Left ventricle myocardium inferior (tissue), 1 donor: ENCODE measurements around the gene NSF. TPM values are rescaled to one million over a fixed set of nuclear protein-coding genes. Genes with fewer than 3 reads are reported as not detected.
"Not testable (repeated sequence)": the region's sequence is repeated elsewhere in the genome, so short reads cannot be mapped to it uniquely, and the experiment has no call there.

Experiments used
- DNase-seq: peaks from one replicate; pipeline ENCODE4 v3.0.0-alpha.2; 2020
- H3K27ac ChIP-seq: fragments of 200-600 bp; replicated peaks from 2 replicates; pipeline ENCODE4 v1.8.0; 2021
- H3K27me3 ChIP-seq: fragments of 200-600 bp; 2 replicates; pipeline ENCODE4 v1.8.0; 2021; ENCODE audit warnings: low read depth
- H3K36me3 ChIP-seq: fragments of 200-600 bp; 2 replicates; pipeline ENCODE4 v1.8.0; 2021
- H3K4me1 ChIP-seq: fragments of 200-600 bp; 2 replicates; pipeline ENCODE4 v1.8.0; 2021
- H3K4me3 ChIP-seq: fragments of 200-600 bp; 2 replicates; pipeline ENCODE4 v1.8.0; 2021; ENCODE audit warnings: mild to moderate bottlenecking, moderate library complexity
- H3K9me3 ChIP-seq: fragments of 200-600 bp; replicated peaks from 2 replicates; pipeline ENCODE4 v1.8.0; 2021
- intact Hi-C: fragments of 100-400 bp; cut with micrococcal nuclease; formaldehyde crosslinking; loops from one replicate; pipeline ENCODE4 v1.11.0; 2022
- total RNA-seq: library from RNA; stranded (reverse); fragmentation: NEBNext Ultra II Directional; extraction: Animal tissue kit (Norgen Biotek cat#: 25700); gene quantifications from one replicate; pipeline ENCODE4 v1.2.1, GENCODE V29; 2021
- TF ChIP-seq, protein P1 (sequence below): fragments of 200-600 bp; IDR thresholded peaks from 2 replicates; pipeline ENCODE4 v1.8.0; 2021; ENCODE audit warnings: antibody characterized with exemption, mild to moderate bottlenecking, borderline replicate concordance
- donor health status: DM: no; HTN: yes; CAD: no; lungs with severe emphysema.

The NSF gene
- total RNA-seq, 1 donor from 2014 or later = 29.0 TPM

DNA sequence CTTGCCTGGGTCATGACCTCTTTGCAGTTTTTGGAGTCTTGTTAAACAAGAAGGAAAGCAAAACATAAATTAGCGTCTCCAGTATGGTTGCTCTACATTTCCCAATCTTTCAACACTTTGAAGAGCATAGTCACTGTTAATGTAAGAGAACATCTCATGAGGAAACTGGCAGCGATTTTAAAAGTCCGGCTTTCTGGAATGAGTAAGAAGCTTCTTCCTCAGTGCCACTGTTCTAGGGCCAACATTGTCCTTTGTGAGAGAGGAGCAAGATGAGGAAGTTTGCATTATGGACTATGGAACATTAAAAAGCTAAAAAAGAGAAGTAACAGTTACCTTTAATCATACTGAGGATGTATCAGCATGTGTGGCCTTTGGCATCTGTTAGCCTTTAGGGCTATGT lies 154.9 kb downstream of the NSF start:
- H3K27me3 ChIP-seq = no peaks in the 10 kb centered on the region

DNA sequence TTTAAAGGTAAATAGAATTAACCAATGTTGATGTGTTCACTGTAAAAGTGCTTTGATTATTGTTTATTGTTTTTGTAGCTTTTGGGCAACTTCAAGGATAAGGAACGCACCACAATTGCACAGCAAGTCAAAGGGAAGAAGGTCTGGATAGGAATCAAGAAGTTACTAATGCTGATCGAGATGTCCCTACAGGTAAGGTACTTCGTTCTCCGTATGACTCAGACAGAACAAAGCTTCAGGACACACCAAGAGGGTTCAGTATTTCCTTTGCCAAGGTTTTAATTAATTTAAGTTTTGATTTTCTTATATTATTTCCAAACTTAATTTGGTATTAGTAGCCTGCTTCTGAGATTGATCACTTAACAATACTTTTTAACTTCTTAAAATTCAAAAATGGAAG lies 161.0 kb downstream of the NSF start:
- Histone ChIP-seq H3K9me3 (no peaks in the 10 kb centered on the region), H3K27me3 (no peaks in the 10 kb centered on the region), H3K36me3 (peaks cover 67% of the 10 kb centered on the region), H3K4me3 (no peak overlapping the region), H3K4me1 (no peaks in the 10 kb centered on the region), H3K27ac (no peak overlapping the region)
- TF ChIP-seq, protein P1, sequence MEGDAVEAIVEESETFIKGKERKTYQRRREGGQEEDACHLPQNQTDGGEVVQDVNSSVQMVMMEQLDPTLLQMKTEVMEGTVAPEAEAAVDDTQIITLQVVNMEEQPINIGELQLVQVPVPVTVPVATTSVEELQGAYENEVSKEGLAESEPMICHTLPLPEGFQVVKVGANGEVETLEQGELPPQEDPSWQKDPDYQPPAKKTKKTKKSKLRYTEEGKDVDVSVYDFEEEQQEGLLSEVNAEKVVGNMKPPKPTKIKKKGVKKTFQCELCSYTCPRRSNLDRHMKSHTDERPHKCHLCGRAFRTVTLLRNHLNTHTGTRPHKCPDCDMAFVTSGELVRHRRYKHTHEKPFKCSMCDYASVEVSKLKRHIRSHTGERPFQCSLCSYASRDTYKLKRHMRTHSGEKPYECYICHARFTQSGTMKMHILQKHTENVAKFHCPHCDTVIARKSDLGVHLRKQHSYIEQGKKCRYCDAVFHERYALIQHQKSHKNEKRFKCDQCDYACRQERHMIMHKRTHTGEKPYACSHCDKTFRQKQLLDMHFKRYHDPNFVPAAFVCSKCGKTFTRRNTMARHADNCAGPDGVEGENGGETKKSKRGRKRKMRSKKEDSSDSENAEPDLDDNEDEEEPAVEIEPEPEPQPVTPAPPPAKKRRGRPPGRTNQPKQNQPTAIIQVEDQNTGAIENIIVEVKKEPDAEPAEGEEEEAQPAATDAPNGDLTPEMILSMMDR = no peak
- intact Hi-C loops = no loop called here
- DNase-seq = no peak

More for the DNA sequence above, 154.9 kb downstream of the NSF start:
- intact Hi-C loops = no loop called here
- Histone ChIP-seq H3K27ac (no peak overlapping the region), H3K4me3 (no peak overlapping the region), H3K4me1 (peaks cover 12% of the 10 kb centered on the region), H3K36me3 (peaks cover 8% of the 10 kb centered on the region), H3K9me3 (no peaks in the 10 kb centered on the region)
- TF ChIP-seq, protein P1 = no peak
- no peak for DNase-seq

DNA sequence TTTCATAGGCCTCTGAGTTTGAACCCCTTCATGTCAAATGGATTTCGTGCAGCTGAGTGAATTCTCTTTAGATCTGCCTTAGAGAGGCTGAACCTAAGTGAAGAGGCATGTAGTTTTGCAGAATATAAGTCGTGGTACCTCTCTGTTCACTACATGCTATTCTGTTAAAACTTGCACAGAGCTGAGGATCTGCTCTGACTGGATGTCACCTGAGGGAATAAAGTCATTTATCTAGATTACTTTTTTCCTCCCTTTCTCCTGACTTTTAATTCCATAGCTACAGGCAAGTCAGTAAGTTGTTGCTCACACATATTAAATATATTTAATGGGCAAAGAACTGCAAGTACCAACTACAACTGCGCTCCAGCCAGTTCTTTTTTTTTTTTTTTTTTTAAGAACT lies 163.3 kb downstream of the NSF start:
- DNase-seq = no peak
- TF ChIP-seq, protein P1 = no peak
- H3K9me3 ChIP-seq = no peaks in the 10 kb centered on the region
- no peaks in the 10 kb centered on the region for H3K4me1 ChIP-seq
- H3K27me3 ChIP-seq = no peaks in the 10 kb centered on the region
- intact Hi-C loops = no loop called here
- H3K36me3 ChIP-seq = peaks cover 76% of the 10 kb centered on the region
- H3K4me3 ChIP-seq = no peak overlapping the region
- H3K27ac ChIP-seq = no peak overlapping the region

DNA sequence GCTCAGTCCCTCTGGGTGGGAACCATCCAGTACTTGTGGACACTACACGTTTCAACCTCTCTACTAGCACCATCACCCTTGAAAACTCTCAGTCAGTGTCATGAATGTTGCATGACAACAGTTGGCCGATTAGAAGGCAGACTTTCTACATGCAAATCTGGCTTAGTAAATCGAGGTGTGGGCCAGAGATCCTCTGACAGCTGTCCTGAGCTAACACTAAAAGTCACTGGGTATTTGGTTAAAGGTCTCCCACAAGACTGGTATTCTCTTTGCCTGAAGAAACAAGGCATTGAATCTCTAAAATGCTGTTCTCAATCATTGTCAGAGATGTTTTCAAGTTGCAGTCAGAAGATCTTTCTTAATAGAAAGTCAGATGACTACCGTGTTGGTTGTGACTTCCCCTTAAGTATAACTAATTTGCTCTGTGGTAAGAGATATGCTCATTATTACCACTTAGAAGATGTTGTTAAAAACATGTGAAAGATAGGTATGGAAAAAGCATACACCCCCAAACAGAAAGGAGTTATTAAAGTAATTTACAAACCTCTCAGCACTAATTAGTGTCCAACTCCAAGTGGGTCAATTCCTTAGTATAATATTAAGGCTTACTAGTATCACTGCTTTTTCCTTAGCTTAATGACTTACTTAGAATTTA lies 165.7 kb downstream of the NSF start:
- peaks cover 61% of the 10 kb centered on the region for H3K36me3 ChIP-seq
- H3K4me1 ChIP-seq = no peaks in the 10 kb centered on the region
- no peak overlapping the region for H3K27ac ChIP-seq
- TF ChIP-seq, protein P1 = no peak
- intact Hi-C loops = no loop called here
- H3K9me3 ChIP-seq = no peaks in the 10 kb centered on the region
- H3K4me3 ChIP-seq = no peak overlapping the region
- DNase-seq = no peak
- no peaks in the 10 kb centered on the region for H3K27me3 ChIP-seq

DNA sequence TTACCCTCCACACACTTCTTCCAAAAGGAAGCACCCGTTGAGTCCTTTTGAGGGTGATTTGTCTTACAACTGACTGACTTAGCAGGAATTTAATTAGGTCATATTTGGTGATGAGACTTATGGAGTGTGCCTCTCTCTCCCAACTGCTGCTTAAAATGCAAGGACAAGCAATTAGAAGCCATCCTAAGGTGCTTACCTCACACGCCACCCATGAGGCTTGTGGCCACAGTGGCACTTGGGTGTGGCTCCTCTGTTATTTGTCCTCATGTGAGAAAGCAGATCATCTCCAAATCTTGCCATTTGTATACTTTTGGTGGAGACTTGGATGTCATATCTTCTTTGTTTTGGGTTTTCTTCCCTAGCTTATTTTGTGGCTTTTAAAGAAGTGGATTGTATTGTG lies 166.4 kb downstream of the NSF start:
- DNase-seq = no peak
- peaks cover 55% of the 10 kb centered on the region for H3K36me3 ChIP-seq
- TF ChIP-seq, protein P1 = no peak
- H3K4me3 ChIP-seq = no peak overlapping the region
- H3K27me3 ChIP-seq = no peaks in the 10 kb centered on the region
- no peaks in the 10 kb centered on the region for H3K9me3 ChIP-seq
- no peaks in the 10 kb centered on the region for H3K4me1 ChIP-seq
- intact Hi-C loops = no loop called here
- H3K27ac ChIP-seq = no peak overlapping the region

DNA sequence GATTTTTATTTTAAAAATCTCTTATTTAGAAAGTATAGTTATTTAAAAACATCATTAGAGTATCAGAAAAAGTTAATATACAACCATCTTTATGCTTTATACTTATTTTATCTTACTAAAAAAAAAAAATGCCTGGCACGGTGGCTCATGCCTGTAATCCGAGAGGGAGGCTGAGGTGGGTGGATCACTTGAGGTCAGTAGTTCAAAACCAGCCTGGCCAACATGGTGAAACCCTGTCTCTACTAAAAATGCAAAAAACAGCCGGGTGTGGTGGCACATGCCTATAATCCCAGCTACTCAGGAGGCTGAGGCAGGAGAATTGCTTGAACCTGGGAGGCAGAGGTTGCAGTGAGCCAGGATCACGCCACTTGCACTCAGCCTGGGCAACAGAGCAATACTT lies 167.1 kb downstream of the NSF start:
- DNase-seq, H3K4me1 ChIP-seq, intact Hi-C loops, H3K27me3 ChIP-seq, H3K4me3 ChIP-seq, H3K9me3 ChIP-seq, H3K27ac ChIP-seq: not testable (repeated sequence)
- peaks cover 47% of the 10 kb centered on the region for H3K36me3 ChIP-seq
